ENCODE data around the gene OR10P1. TPM values are rescaled to one million over a fixed set of nuclear protein-coding genes. Genes with fewer than 3 reads are reported as not detected.

OR10P1 gene
- total RNA-seq, 1 donor from 2014 or later = not detected

- peaks cover 2% of the 10 kb centered on the region for H3K27me3 ChIP-seq (ENCODE audit: control insufficient read depth, insufficient read depth, low read length)
- TF ChIP-seq CTCF (IDR thresholded peaks at IDR 0.05; ENCODE audit: insufficient read depth, low read length, severe bottlenecking) = peak; percentile 49
- FAIRE-seq = no peak
- H3K4me3 ChIP-seq (ENCODE audit: low read depth, low read length) = no peak overlapping the region
- DNase-seq (ENCODE audit: low read depth) = peak; percentile 57
- H3K36me3 ChIP-seq (ENCODE audit: control insufficient read depth, insufficient read depth, low read length) = no peaks in the 10 kb centered on the region
Observed at GRCh38 chr12:55681142-55682077, 44.7 kb downstream of the OR10P1 start.

- no peak overlapping the region for H3K4me3 ChIP-seq (ENCODE audit: low read depth, low read length)
- FAIRE-seq (no peak), DNase-seq (ENCODE audit: low read depth) (no peak)
- H3K27me3 ChIP-seq (ENCODE audit: control insufficient read depth, insufficient read depth, low read length) = peaks cover 2% of the 10 kb centered on the region
- no peaks in the 10 kb centered on the region for H3K36me3 ChIP-seq (ENCODE audit: control insufficient read depth, insufficient read depth, low read length)
- TF ChIP-seq CTCF (IDR thresholded peaks at IDR 0.05; ENCODE audit: insufficient read depth, low read length, severe bottlenecking) = no peak
Observed at GRCh38 chr12:55682087-55682796, 45.5 kb downstream of the OR10P1 start.

- no peak for TF ChIP-seq CTCF (IDR thresholded peaks at IDR 0.05; ENCODE audit: insufficient read depth, low read length, severe bottlenecking)
- DNase-seq (ENCODE audit: low read depth) = no peak
- no peak for FAIRE-seq
- no peaks in the 10 kb centered on the region for H3K36me3 ChIP-seq (ENCODE audit: control insufficient read depth, insufficient read depth, low read length)
- no peak overlapping the region for H3K4me3 ChIP-seq (ENCODE audit: low read depth, low read length)
- peaks cover 2% of the 10 kb centered on the region for H3K27me3 ChIP-seq (ENCODE audit: control insufficient read depth, insufficient read depth, low read length)
Observed at GRCh38 chr12:55683676-55684075, 47.0 kb downstream of the OR10P1 start.

GRCh38 chr12:55684761-55685370 lies 48.2 kb downstream of the OR10P1 start:
- H3K36me3 ChIP-seq (ENCODE audit: control insufficient read depth, insufficient read depth, low read length) = no peaks in the 10 kb centered on the region
- DNase-seq (ENCODE audit: low read depth) (no peak), FAIRE-seq (no peak)
- H3K4me3 ChIP-seq (ENCODE audit: low read depth, low read length) = no peak overlapping the region
- no peak for TF ChIP-seq CTCF (IDR thresholded peaks at IDR 0.05; ENCODE audit: insufficient read depth, low read length, severe bottlenecking)
- peaks cover 2% of the 10 kb centered on the region for H3K27me3 ChIP-seq (ENCODE audit: control insufficient read depth, insufficient read depth, low read length)

GRCh38 chr12:55685671-55686070 lies 49.0 kb downstream of the OR10P1 start:
- H3K36me3 ChIP-seq (ENCODE audit: control insufficient read depth, insufficient read depth, low read length) = no peaks in the 10 kb centered on the region
- DNase-seq (ENCODE audit: low read depth) (no peak), FAIRE-seq (no peak)
- no peak for TF ChIP-seq CTCF (IDR thresholded peaks at IDR 0.05; ENCODE audit: insufficient read depth, low read length, severe bottlenecking)
- no peak overlapping the region for H3K4me3 ChIP-seq (ENCODE audit: low read depth, low read length)
- peaks cover 2% of the 10 kb centered on the region for H3K27me3 ChIP-seq (ENCODE audit: control insufficient read depth, insufficient read depth, low read length)
